NCI-H69 (cell line): ENCODE results near the gene SDK1.
"Not testable (repeated sequence)": the region's sequence is repeated elsewhere in the genome, so short reads cannot be mapped to it uniquely, and the experiment has no call there.

Experiments used
- DNase-seq: peaks from one replicate; lab custom pipeline; 2025; lab: John Stamatoyannopoulos, UW

SDK1 gene

GRCh38 chr7:3733541-3734140 lies 432.6 kb downstream of the SDK1 start:
- no peak for DNase-seq

GRCh38 chr7:3738964-3739363 lies 437.9 kb downstream of the SDK1 start:
- DNase-seq = no peak

GRCh38 chr7:3739983-3740382 lies 438.9 kb downstream of the SDK1 start:
- no peak for DNase-seq

GRCh38 chr7:3747467-3747866 lies 446.4 kb downstream of the SDK1 start:
- peak; percentile 65 for DNase-seq

GRCh38 chr7:3748389-3748788 lies 447.3 kb downstream of the SDK1 start:
- DNase-seq = peak; percentile 49

- DNase-seq = peak; percentile 19
Measured at GRCh38 chr7:3753868-3754267, 452.8 kb downstream of the SDK1 start.

GRCh38 chr7:3754493-3755341 lies 453.7 kb downstream of the SDK1 start:
- peak; percentile 99 for DNase-seq

- not testable (repeated sequence) for DNase-seq
Measured at GRCh38 chr7:3755778-3756453, 454.9 kb downstream of the SDK1 start.

- DNase-seq = no peak
Measured at GRCh38 chr7:3757059-3757458, 456.0 kb downstream of the SDK1 start.

- DNase-seq = no peak
Measured at GRCh38 chr7:3760651-3761050, 459.6 kb downstream of the SDK1 start.

- DNase-seq = no peak
Measured at GRCh38 chr7:3762146-3762831, 461.2 kb downstream of the SDK1 start.

- DNase-seq = no peak
Measured at GRCh38 chr7:3767917-3768777, 467.1 kb downstream of the SDK1 start.

GRCh38 chr7:3771906-3772305 lies 470.9 kb downstream of the SDK1 start:
- no peak for DNase-seq

GRCh38 chr7:3778345-3778744 lies 477.3 kb downstream of the SDK1 start:
- DNase-seq = no peak

GRCh38 chr7:3780016-3780415 lies 479.0 kb downstream of the SDK1 start:
- no peak for DNase-seq

- DNase-seq = no peak
Measured at GRCh38 chr7:3780525-3780924, 479.5 kb downstream of the SDK1 start.

GRCh38 chr7:3781607-3782006 lies 480.6 kb downstream of the SDK1 start:
- DNase-seq = no peak

- DNase-seq = no peak
Measured at GRCh38 chr7:3787717-3788264, 486.7 kb downstream of the SDK1 start.

- DNase-seq = no peak
Measured at GRCh38 chr7:3790803-3791202, 489.8 kb downstream of the SDK1 start.

GRCh38 chr7:3791327-3791726 lies 490.3 kb downstream of the SDK1 start:
- no peak for DNase-seq

- DNase-seq = no peak
Measured at GRCh38 chr7:3795141-3795540, 494.1 kb downstream of the SDK1 start.
